Left lung (tissue), 10 donors: ENCODE data around the gene PRKCA. TPM values are rescaled to one million over a fixed set of nuclear protein-coding genes. Genes with fewer than 3 reads are reported as not detected.

Source experiments
- ATAC-seq: fragments of 200-7000 bp; cut with Tn5 transposase; one replicate; pipeline ENCODE4 v1.9.1; 2020; ENCODE audit warnings: moderate library complexity
- DNase-seq, 4 donors: peaks; one replicate each; pipeline ENCODE4 v3.0.0-alpha.2; 2013 to 2020
- H3K27ac ChIP-seq, 2 donors: fragments of 200-600 bp; sonication (generic) in 1 of 2; one replicate each; pipeline versions ENCODE4 v1.5.0 to v1.8.0; 2020 to 2021
- H3K27me3 ChIP-seq, 2 donors: fragments of 200-600 bp; sonication (generic) in 1 of 2; one replicate each; pipeline versions ENCODE4 v1.5.0 to v1.8.0; 2020 to 2021
- H3K36me3 ChIP-seq, 2 donors: fragments of 200-600 bp; sonication (generic) in 1 of 2; one replicate each; pipeline versions ENCODE4 v1.5.0 to v1.8.0; 2020 to 2021
- H3K4me1 ChIP-seq, 2 donors: fragments of 200-600 bp; one replicate each; pipeline ENCODE4 v1.8.0; 2021
- H3K4me3 ChIP-seq, 2 donors: fragments of 200-600 bp; sonication (generic) in 1 of 2; one replicate each; pipeline versions ENCODE4 v1.5.0 to v1.8.0; 2020 to 2021; ENCODE audit warnings: mild to moderate bottlenecking in 1 of 2
- H3K9me3 ChIP-seq, 2 donors: fragments of 200-600 bp; sonication (generic) in 1 of 2; one replicate each; pipeline versions ENCODE4 v1.5.0 to v1.8.0; 2020 to 2021
- intact Hi-C, 2 donors: fragments of 100-400 bp; cut with DNase I; formaldehyde crosslinking; loops; one replicate each; pipeline versions ENCODE4 v1.11.2 to v1.14.2; 2022
- polyA plus RNA-seq, 6 donors: library from polyadenylated mRNA; unstranded; fragments of 120-200 nt; gene quantifications; one replicate each; pipeline ENCODE4 v1.2.1, GENCODE V29; 2013; ENCODE audit not compliant: insufficient read length in 6 of 6
- total RNA-seq, 2 donors: library from RNA; stranded (reverse); fragmentation: NEBNext Ultra II Directional; extraction: Animal tissue kit (Norgen Biotek cat#: 25700); gene quantifications; one replicate each; pipeline ENCODE4 v1.2.1, GENCODE V29; 2021
- TF ChIP-seq, protein P1 (sequence below), 2 donors: fragments of 200-600 bp; sonication (generic) in 1 of 2; IDR thresholded peaks; one replicate each; pipeline versions ENCODE4 v1.5.0 to v1.8.0; 2021; ENCODE audit warnings: antibody characterized with exemption in 2 of 2
- donor health status: DM: no; HTN: yes; CAD: no.
- donor health status: DM: no; HTN: no; CAD: no.

PRKCA gene
- total and polyA plus RNA-seq, 8 donors: 16.4 to 30.4 (median 17.5) TPM

DNA sequence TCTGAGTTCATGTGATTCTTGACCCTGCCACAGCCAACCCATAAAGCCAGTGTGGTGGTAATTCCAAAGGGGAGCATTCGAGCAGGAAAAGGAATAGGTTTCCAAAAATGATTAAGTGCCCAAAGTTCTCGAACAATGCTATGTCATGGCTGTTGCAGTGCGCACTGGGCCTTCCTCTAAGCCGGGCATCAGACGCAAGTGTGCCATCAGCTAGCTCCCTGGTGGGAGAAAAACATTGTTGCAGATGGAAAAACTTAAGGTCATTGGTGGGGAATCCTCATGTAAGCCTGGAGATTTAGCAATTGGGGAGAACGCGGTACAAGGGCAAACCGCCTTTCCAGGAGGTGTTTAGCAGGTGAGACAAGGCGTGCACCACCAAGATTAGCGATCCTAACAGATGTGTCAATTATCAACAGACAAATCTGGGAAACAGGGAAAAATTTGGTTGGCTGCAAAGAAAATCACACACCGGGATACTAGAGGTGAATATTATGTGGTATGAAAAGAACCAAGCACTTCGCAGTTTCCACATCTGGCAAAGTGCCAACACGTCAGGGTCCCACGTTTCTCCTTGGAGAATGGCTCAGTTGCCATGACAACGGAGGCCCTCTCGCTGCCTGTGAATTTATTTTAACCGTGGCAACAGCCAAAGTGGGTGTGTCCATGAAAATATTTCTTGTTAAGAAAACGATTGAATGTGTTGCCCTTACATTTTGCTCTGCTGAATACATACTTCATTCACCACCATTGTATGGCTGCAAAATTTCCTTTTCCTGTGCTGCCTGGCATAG lies 414.0 kb downstream of the PRKCA start:
- Histone ChIP-seq H3K36me3 (no peaks in the 10 kb centered on the region), H3K27ac (no peak overlapping the region), H3K4me3 (no peak overlapping the region), H3K9me3 (no peaks in the 10 kb centered on the region), H3K27me3 (no peaks in the 10 kb centered on the region), H3K4me1 (no peaks in the 10 kb centered on the region)
- ATAC-seq: no peak
- peak in 1 of 4 donors; percentile 55 for DNase-seq
- TF ChIP-seq, protein P1, sequence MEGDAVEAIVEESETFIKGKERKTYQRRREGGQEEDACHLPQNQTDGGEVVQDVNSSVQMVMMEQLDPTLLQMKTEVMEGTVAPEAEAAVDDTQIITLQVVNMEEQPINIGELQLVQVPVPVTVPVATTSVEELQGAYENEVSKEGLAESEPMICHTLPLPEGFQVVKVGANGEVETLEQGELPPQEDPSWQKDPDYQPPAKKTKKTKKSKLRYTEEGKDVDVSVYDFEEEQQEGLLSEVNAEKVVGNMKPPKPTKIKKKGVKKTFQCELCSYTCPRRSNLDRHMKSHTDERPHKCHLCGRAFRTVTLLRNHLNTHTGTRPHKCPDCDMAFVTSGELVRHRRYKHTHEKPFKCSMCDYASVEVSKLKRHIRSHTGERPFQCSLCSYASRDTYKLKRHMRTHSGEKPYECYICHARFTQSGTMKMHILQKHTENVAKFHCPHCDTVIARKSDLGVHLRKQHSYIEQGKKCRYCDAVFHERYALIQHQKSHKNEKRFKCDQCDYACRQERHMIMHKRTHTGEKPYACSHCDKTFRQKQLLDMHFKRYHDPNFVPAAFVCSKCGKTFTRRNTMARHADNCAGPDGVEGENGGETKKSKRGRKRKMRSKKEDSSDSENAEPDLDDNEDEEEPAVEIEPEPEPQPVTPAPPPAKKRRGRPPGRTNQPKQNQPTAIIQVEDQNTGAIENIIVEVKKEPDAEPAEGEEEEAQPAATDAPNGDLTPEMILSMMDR (IDR thresholded peaks at IDR 0.05): no peak
- intact Hi-C loops: loop anchor here in 1 of 2 donors (5.0 kb wide), 1 partner anchor 186 kb away; no protein-coding TSS in a partner anchor

DNA sequence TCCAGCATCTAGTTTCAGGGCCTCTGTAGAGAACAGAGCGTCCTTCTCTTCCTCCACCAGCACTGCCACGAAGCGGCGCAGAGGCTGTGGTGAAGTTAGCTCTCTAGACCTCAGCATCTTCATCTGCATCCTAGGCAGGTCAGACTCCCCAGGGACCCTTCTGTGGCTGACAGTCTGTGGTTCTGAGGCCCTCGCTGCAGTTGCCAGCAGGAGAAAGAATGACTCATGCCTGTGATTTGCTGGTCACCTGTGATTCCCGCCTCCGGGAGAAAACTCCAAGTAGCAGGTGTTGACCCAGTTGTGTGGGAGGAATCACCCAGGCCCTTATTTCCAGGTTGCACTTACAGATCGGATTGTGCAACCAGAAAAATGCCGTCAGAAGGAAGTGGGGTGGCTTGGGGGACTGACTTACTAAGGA lies 415.2 kb downstream of the PRKCA start:
- H3K27ac ChIP-seq: no peak overlapping the region
- H3K4me3 ChIP-seq: no peak overlapping the region
- H3K36me3 ChIP-seq: no peaks in the 10 kb centered on the region
- no peaks in the 10 kb centered on the region for H3K27me3 ChIP-seq
- peak in 1 of 4 donors; percentile 61 for DNase-seq
- no peaks in the 10 kb centered on the region for H3K9me3 ChIP-seq
- H3K4me1 ChIP-seq: no peaks in the 10 kb centered on the region
- peak; percentile 85 for ATAC-seq
- TF ChIP-seq, protein P1 (IDR thresholded peaks at IDR 0.05): no peak
- intact Hi-C loops: loop anchor here in 1 of 2 donors (5.0 kb wide), 1 partner anchor 185 kb away; no protein-coding TSS in a partner anchor

DNA sequence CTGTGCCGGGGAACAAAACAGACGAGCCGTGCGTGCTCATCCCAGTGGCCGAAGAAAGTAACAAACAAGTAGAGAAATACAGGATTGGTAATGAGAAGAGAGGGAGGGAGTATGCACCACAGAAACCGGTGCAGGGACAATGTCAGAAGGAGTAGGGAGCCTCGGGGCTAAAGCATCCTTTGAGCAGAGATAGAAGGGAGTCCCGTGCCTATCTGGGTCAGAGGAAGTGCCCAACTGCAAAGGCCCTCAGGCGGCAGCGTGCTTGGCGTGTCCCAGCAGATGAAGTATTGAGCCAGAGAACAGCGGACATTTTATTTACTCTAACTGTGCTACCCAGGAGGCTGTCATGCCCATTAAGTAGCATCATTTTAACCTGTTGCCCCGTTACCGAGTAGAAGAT lies 417.6 kb downstream of the PRKCA start:
- intact Hi-C loops: no loop called here
- H3K27me3 ChIP-seq: no peaks in the 10 kb centered on the region
- no peak overlapping the region for H3K27ac ChIP-seq

DNA sequence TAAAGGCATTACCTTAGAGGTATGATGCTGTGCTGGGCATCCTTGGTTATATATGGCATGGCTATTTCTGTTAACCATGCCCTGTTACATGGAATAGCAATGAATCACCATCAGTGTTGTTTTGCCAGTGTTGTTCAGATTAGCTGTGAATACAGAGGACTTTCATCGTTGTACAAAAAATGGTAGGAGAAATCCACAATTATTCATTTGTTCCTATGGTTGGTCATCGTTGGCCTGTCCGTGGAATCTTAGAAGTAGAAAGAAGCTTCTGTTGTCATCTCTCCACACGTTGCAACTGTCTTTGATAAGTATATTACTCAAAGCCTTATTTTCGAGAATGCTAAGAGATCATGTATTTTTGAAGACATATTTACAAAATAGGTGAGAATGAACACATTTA lies 418.2 kb downstream of the PRKCA start:
- Histone ChIP-seq H3K4me1 (peaks cover 0 to 8% of the 10 kb centered on the region in 2 donors), H3K36me3 (no peaks in the 10 kb centered on the region), H3K27me3 (no peaks in the 10 kb centered on the region), H3K4me3 (no peak overlapping the region), H3K27ac (no peak overlapping the region), H3K9me3 (no peaks in the 10 kb centered on the region)
- intact Hi-C loops: no loop called here
- DNase-seq (no peak), ATAC-seq (no peak)
- TF ChIP-seq, protein P1 (IDR thresholded peaks at IDR 0.05): no peak

More for the DNA sequence above, 417.6 kb downstream of the PRKCA start:
- DNase-seq (no peak), ATAC-seq (no peak)
- Histone ChIP-seq H3K4me3 (no peak overlapping the region), H3K9me3 (no peaks in the 10 kb centered on the region), H3K4me1 (peaks cover 0 to 6% of the 10 kb centered on the region in 2 donors), H3K36me3 (no peaks in the 10 kb centered on the region)
- TF ChIP-seq, protein P1 (IDR thresholded peaks at IDR 0.05): no peak

DNA sequence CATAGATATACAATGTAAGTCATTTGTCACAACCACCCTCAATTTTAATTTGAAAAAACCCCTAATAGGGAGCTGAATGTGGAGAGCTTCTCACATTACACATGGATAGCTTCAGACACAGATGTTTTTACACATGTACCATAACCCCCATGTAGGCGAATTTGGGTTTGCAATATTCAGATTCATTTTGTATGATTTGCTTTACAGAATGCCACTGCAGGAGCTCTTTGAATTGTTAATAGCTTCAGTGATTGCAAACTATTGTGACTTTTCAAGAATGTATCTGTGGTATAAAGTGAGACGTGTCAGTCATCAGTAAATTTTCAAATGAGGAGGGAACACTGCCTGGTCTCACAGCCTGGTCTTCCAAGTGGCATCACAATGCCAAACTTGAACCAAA lies 419.9 kb downstream of the PRKCA start:
- intact Hi-C loops: no loop called here
- ATAC-seq (no peak), DNase-seq (no peak)
- H3K27ac ChIP-seq: no peak overlapping the region
- peaks cover 0 to 8% of the 10 kb centered on the region in 2 donors for H3K4me1 ChIP-seq
- no peaks in the 10 kb centered on the region for H3K27me3 ChIP-seq
- H3K4me3 ChIP-seq: no peak overlapping the region
- TF ChIP-seq, protein P1 (IDR thresholded peaks at IDR 0.05): no peak
- H3K36me3 ChIP-seq: no peaks in the 10 kb centered on the region
- H3K9me3 ChIP-seq: no peaks in the 10 kb centered on the region
